T-helper 2 cell (primary cell): ENCODE results near the gene PALD1.

Source experiments
- DNase-seq, 5 experiments: peaks; one replicate each; pipeline versions ENCODE4 v3.0.0 to v3.0.0-alpha.2; 2012 to 2022
- total RNA-seq, 2 donors: gene quantifications; one replicate each; lab custom pipeline; 2026; lab: John Stamatoyannopoulos, UW

Gene PALD1
- total RNA-seq: 0.34 to 0.62 reads per million in 2 donors

GRCh38 chr10:70478191-70479164 lies at the start of gene PALD1:
TSS of gene PALD1 (plus strand) at chr10:70478767. CDS start at chr10:70525952, 47,185 bp downstream.
- peak in 3 of 5 experiments; percentile 13 to 33 (median 13) for DNase-seq

- no peak for DNase-seq
These were observed 47.8 kb upstream of the PALD1 start for GRCh38 chr10:70430493-70431445.

- DNase-seq: no peak
These were observed 46.5 kb upstream of the PALD1 start for GRCh38 chr10:70432101-70432500.

GRCh38 chr10:70432561-70433263 lies 45.9 kb upstream of the PALD1 start:
- DNase-seq: peak in 1 of 5 experiments; percentile 33

DNA sequence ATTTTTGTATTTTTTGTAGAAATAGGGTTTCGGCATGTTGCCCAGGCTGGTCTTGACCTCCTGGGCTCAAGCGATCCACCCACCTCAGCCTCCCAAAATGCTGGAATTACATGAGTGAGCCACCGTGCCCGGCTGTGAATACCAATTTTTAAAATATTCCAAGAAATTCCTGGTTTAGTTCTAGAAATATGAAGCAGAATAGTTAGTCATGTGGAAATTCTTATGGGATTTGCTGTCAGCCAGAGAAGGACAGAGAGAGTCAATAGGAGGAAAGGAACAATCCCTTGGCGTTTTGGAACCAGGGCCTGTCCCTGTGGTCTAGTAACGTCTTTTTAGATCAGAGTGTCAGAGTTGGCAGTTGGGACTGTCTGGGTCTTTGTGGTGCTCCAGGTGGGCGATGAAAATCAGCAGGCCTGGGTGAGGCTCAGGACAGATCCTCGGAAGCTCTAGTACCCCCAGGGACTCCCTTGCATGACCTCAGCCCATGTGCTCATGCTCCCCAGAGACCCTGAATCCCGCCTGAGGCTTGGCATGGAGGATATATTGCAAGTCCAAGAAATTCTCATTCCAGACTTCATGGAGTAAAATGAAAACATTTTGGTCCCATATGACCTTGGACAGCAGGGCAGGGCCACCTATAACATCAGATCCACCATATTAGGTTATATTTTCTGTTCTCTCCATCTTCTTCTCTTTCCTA lies 44.8 kb upstream of the PALD1 start:
- no peak for DNase-seq

DNA sequence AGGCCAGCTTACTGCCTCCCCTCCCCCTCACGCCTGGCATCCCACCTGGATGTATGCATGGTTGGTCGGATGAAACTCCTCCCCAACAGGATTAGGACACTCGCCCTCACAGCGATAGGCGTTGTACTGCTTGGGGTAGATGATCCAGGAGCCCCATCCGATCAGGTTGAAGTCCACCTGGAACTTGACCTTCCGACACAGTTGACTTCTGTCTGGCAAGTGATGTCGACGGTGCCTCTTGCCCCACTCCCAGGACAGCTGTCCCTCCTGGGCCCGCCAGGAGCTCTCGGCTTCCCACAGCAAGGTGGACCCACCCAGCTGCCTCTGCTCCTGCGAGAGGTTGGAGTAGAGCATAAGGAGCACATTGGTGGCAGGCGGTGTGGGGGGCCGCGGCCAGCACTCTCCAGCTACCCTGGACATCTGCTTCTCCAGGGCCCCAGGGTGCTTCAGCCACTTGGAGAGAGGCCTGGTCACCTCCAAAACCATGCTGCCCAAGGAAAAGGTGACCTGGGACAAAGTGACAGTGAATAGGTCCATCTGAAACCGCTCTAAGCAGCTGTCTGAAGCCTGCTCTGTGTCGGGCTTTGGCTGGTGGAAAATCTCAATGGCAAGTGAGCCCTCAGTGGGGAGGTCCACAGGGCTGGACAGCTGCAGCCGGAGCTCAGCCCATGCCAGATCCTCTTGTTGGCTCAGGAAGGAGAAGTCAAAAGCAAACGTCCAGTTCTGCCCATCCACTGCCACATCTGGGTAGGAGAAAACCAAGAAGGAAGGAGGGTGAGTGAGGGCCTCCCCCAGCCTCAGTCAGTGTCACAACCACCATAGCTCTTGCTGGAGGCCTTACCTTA lies 43.1 kb upstream of the PALD1 start:
- no peak for DNase-seq

GRCh38 chr10:70437721-70438120 lies 40.8 kb upstream of the PALD1 start:
- DNase-seq: no peak

DNA sequence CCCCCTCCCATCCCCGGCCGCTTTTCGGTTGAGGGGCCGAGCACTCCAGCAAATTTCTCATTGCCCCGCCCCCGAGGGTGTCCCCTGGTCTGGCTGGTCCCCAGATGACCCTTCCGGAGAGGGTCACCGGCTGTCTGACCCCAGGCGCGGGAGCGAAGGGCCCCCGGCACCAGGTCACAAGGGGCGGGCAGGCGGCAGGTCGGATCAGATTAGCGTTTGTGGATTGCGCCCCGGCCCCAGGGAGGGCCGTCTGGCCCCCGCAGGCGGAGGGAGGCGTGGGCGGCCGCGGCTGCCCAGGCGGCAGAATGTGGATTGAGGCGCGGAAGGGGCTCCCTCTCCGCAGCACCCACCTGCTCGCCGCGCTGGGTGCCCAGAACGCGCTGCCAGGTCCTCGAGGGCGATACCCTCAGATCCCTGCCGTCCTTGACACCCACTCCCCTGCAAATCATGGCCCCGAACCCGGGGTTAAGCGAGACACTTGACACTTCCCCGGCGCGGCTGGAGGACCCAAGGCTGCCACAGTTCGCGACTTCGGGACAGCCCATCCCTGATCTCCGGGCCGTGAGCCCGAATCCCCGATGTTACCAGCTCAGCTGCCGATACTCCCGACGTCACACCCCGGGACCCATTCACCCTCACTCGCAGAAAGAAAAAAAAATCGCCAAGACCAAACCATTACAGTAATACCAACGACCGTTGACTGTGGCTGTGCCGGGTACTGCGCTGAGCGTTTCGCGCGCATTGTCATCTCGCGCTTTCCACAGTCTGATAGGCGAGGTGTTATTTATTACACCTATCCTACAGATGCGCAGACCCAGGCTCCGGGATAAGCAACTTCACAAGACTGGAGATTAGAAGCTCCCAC lies 38.0 kb upstream of the PALD1 start:
- peak in 1 of 5 experiments; percentile 22 for DNase-seq

- DNase-seq: no peak
These were observed 37.2 kb upstream of the PALD1 start, which contains the start of gene NODAL for GRCh38 chr10:70441161-70441894. TSS of gene NODAL (minus strand) at chr10:70441681. CDS start at chr10:70441667, 14 bp downstream.

- no peak for DNase-seq
These were observed 36.7 kb upstream of the PALD1 start for GRCh38 chr10:70441895-70442309.

DNA sequence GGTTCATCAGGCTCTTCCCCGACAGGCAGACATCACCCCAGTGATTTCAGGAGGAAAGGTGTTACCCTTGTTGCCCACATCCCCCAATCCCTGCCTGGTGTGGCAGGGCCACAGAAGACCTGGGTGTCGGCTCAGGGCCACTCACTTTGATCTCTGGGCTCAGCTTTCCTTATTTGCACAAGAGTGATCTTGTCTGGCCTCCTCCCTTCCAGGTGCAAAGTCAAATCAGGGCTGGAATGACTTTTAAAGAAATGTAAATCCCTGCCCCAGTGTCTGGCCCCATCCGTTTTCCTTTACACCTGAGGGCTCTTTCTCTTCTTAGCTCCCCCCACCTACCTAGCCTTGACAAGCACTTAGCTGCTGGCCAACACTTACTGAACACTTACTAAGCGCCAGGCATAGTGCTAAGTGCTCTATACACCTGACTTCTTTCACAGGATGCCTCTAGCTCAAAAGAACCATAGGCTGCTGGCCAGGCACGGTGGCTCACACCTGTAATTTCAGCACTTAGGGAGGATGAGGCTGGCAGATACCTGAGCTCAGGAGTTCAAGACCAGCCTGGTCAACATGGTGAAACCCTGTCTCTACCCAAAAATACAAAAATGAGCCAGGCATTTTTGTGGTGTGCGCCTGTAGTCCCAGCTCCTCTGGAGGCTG lies 36.1 kb upstream of the PALD1 start:
- DNase-seq: no peak

DNA sequence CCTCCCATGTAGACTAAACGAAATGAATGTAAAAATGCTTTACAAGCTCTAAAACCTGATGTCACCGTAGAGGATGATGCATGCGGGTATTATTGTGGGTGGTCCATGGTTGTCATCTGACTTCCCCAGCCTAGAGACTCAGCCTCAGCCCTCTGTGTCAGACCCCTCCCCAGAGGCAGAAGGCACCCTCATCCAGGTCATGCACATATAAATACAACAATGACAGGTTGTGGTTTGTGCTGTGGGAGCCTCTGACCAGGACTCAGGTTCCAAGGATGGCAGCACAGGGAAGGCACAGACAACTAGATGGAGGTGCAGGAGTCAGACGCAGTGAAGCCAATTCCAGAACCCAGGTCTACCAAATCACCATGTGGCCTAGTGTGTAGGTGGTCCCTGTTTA lies 33.8 kb upstream of the PALD1 start:
- DNase-seq: no peak

GRCh38 chr10:70445718-70446657 lies 32.6 kb upstream of the PALD1 start:
- DNase-seq: no peak

- no peak for DNase-seq
These were observed 30.3 kb upstream of the PALD1 start for GRCh38 chr10:70448236-70448635.

DNA sequence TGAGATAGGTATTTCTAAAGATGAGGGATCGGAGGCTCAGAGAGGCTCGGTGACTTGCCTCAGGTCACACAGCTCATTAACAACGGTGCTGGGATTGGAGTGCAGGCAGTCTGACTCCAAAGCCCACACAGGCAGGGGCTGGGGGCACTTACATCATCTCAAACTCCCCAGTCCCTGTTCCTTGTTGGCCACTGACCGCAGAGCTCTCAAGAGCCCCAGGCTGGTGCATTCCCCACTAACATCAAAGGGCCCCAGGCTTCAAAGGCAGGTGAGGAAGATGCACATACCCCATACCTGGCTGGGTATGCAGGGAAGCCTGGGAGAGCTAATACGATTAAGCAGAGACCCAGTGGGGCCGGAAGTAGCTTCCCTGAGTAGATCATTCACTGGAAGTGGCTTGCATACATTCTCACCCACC lies 23.3 kb upstream of the PALD1 start:
- DNase-seq: no peak

DNA sequence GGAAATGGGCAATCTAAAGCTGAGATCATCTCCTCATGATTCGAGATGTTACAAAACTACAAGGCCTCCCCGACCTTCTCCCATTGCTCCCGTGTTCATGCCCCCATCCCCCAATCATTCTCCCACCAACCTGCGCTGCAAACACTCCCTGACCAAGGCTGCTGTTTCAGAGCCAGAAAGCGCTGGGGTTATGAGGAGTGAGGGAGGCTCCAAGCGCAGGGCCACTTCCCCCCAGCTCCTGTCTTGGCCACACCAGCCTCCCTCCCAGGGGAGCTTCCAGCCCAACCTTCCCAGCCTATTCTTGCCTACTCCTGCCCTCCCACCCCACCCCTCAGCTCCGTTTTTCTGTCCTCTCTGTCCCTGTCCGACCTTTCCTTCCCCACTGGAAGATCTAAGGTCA lies 22.4 kb upstream of the PALD1 start:
- DNase-seq: no peak

DNA sequence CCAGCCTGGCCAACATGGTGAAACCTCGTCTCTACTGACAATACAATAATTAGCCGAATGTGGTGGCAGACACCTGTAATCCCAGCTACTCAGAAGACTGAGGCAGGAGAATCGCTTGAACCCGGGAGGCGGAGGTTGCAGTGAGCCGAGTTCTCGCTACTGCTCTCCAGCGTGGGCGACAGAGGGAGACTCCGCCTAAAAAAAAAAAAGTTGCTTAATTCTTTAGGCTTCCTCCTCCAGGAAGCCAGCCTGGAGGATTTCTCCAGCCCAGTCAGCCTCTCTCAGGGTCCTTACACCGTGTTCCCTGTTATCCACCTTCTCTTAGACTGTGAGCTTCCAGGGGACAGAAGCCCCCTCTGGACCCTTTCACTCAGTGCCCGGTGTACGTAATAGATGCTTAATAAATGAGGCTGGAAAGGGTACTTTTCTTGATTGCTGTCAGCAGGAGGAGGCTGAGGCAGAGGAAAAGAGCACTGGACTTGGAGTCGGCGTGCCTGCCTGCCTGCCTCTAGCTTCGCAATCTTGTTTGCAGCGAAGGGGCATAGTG lies 20.7 kb upstream of the PALD1 start:
- no peak for DNase-seq
